Activated naive CD4-positive, alpha-beta T cell treated with anti-CD3 and anti-CD28 coated beads, Interleukin-2, amount 10 ng/mL, durations not matched to agents 7 days and 5 days (primary cell): ENCODE measurements around the gene CDH23.

Source experiments
- CTCF ChIA-PET: fragments of 350-600 bp; sonication (Branson Sonifier 250); formaldehyde crosslinking; loops from one replicate; lab custom pipeline; 2021; ENCODE audit warnings: antibody characterized with exemption; lab: Charles Lee
- DNase-seq: peaks from one replicate; pipeline ENCODE4 v3.0.0-alpha.2; 2020
- H3K27ac Mint-ChIP-seq: one replicate; pipeline ENCODE4 v1.8.0; 2021; ENCODE audit warnings: mild to moderate bottlenecking, moderate library complexity, mixed read lengths
- H3K27me3 Mint-ChIP-seq: one replicate; pipeline ENCODE4 v1.8.0; 2021; ENCODE audit warnings: mild to moderate bottlenecking, mixed read lengths
- H3K36me3 Mint-ChIP-seq: one replicate; pipeline ENCODE4 v1.8.0; 2021; ENCODE audit warnings: mixed read lengths
- H3K4me1 Mint-ChIP-seq: one replicate; pipeline ENCODE4 v1.8.0; 2021; ENCODE audit warnings: mixed read lengths
- H3K4me3 Mint-ChIP-seq: one replicate; pipeline ENCODE4 v1.8.0; 2021; ENCODE audit warnings: mild to moderate bottlenecking, moderate library complexity, mixed read lengths
- H3K9me3 Mint-ChIP-seq: one replicate; pipeline ENCODE4 v1.8.0; 2021; ENCODE audit warnings: mixed read lengths

The CDH23 gene

DNA sequence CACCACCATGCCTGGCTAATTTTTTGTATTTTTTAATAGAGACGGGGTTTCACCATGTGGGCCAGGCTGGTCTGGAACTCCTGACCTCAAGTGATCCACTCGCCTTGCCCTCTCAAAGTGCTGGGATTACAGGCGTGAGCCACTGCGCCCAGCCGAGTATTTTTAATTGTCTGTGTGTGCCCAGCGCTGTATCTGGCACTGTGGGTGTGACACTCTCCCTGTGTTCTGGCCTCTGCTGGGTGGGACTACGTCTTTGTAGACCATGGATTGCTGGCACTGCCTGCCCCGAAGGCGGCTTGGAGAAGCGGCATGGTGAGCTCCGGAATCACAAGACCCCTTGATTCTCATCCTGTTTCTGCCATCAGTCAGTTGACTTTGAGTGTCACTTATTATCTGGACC lies 136.2 kb downstream of the CDH23 start:
- no peaks in the 10 kb centered on the region for H3K27me3 Mint-ChIP-seq
- DNase-seq: no peak
- no peak overlapping the region for H3K27ac Mint-ChIP-seq
- CTCF ChIA-PET: interaction anchor here (1.7 kb wide), 1 partner anchor 37 kb away, joined by 4 read pairs; no protein-coding TSS in a partner anchor
- H3K4me1 Mint-ChIP-seq: peaks cover 3% of the 10 kb centered on the region
- H3K4me3 Mint-ChIP-seq: no peak overlapping the region
- H3K36me3 Mint-ChIP-seq: no peaks in the 10 kb centered on the region
- no peaks in the 10 kb centered on the region for H3K9me3 Mint-ChIP-seq

DNA sequence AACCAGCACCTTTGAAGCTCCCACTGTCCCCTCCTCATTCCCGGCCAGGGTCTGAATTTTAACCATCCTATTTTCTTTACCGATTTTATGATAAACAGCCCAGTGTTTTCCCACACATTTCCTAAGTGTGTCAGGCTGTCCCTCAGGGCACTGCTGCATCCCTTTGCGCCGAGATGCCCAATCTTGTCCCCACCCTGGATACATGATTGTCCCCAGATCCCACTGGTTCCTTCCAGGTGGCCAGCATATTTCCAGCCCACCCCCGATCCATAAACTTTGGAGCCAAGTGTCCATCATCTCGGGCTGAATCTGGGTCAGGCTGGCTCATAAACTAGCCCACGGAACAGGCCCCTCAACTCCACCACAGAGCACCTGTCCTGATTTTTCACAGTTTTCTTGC lies 137.2 kb downstream of the CDH23 start:
- no peaks in the 10 kb centered on the region for H3K9me3 Mint-ChIP-seq
- CTCF ChIA-PET: interaction anchor here (1.6 kb wide), 1 partner anchor 14 kb away, joined by 3 read pairs; no protein-coding TSS in a partner anchor
- no peaks in the 10 kb centered on the region for H3K27me3 Mint-ChIP-seq
- H3K4me3 Mint-ChIP-seq: no peak overlapping the region
- DNase-seq: no peak
- no peak overlapping the region for H3K27ac Mint-ChIP-seq
- no peaks in the 10 kb centered on the region for H3K36me3 Mint-ChIP-seq
- H3K4me1 Mint-ChIP-seq: peaks cover 3% of the 10 kb centered on the region

GRCh38 chr10:71534568-71535194 lies 138.0 kb downstream of the CDH23 start:
- H3K27ac Mint-ChIP-seq: no peak overlapping the region
- H3K36me3 Mint-ChIP-seq: no peaks in the 10 kb centered on the region
- H3K27me3 Mint-ChIP-seq: peaks cover 4% of the 10 kb centered on the region
- H3K4me3 Mint-ChIP-seq: no peak overlapping the region
- H3K9me3 Mint-ChIP-seq: no peaks in the 10 kb centered on the region
- CTCF ChIA-PET: interaction anchor here (1.6 kb wide), 1 partner anchor 14 kb away, joined by 3 read pairs; no protein-coding TSS in a partner anchor
- H3K4me1 Mint-ChIP-seq: peaks cover 3% of the 10 kb centered on the region
- no peak for DNase-seq

DNA sequence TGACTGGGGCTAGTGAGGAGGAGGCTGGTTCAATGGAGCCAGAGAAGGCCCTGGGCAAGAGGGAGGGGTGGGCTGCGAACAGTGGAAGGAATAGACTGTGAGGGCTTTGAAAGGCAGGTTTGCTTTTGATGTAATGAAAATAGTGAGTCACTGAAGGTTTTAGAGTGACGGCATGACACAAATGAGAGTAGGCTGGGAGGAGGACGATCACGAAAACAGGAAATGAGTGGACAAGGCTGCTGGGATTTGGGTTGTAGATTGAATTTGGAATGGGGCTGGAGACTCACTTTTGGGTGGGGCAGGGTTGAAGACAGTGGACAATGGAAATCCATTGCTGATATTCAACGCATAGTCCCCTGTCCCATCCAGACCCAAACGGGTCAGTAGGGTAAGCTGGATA lies 139.6 kb downstream of the CDH23 start:
- DNase-seq: no peak
- Mint-ChIP-seq H3K4me1 (peaks cover 3% of the 10 kb centered on the region), H3K36me3 (no peaks in the 10 kb centered on the region), H3K4me3 (no peak overlapping the region), H3K27ac (no peak overlapping the region), H3K27me3 (peaks cover 11% of the 10 kb centered on the region), H3K9me3 (no peaks in the 10 kb centered on the region)
- CTCF ChIA-PET: no interaction called here

- H3K4me1 Mint-ChIP-seq: no peaks in the 10 kb centered on the region
- DNase-seq: no peak
- CTCF ChIA-PET: interaction anchor here (0.8 kb wide), 1 partner anchor 153 kb away, joined by 3 read pairs; no protein-coding TSS in a partner anchor
- H3K27ac Mint-ChIP-seq: no peak overlapping the region
- no peak overlapping the region for H3K4me3 Mint-ChIP-seq
- peaks cover 11% of the 10 kb centered on the region for H3K27me3 Mint-ChIP-seq
- H3K9me3 Mint-ChIP-seq: no peaks in the 10 kb centered on the region
- no peaks in the 10 kb centered on the region for H3K36me3 Mint-ChIP-seq
These were observed 140.4 kb downstream of the CDH23 start for GRCh38 chr10:71537125-71537524.

- no peaks in the 10 kb centered on the region for H3K4me1 Mint-ChIP-seq
- H3K9me3 Mint-ChIP-seq: no peaks in the 10 kb centered on the region
- no peak for DNase-seq
- H3K27me3 Mint-ChIP-seq: peaks cover 11% of the 10 kb centered on the region
- H3K36me3 Mint-ChIP-seq: no peaks in the 10 kb centered on the region
- H3K27ac Mint-ChIP-seq: no peak overlapping the region
- H3K4me3 Mint-ChIP-seq: no peak overlapping the region
- CTCF ChIA-PET: no interaction called here
These were observed 141.0 kb downstream of the CDH23 start for GRCh38 chr10:71537681-71538080.

GRCh38 chr10:71538608-71539260 lies 142.0 kb downstream of the CDH23 start:
- Mint-ChIP-seq H3K27me3 (peaks cover 11% of the 10 kb centered on the region), H3K27ac (no peak overlapping the region), H3K36me3 (no peaks in the 10 kb centered on the region), H3K4me3 (no peak overlapping the region), H3K4me1 (no peaks in the 10 kb centered on the region), H3K9me3 (no peaks in the 10 kb centered on the region)
- CTCF ChIA-PET: no interaction called here
- DNase-seq: no peak

GRCh38 chr10:71539442-71540118 lies 142.9 kb downstream of the CDH23 start:
- CTCF ChIA-PET: no interaction called here
- Mint-ChIP-seq H3K4me1 (no peaks in the 10 kb centered on the region), H3K27ac (no peak overlapping the region)

GRCh38 chr10:71542478-71542877 lies 145.8 kb downstream of the CDH23 start:
- H3K4me3 Mint-ChIP-seq: no peak overlapping the region
- CTCF ChIA-PET: no interaction called here
- no peak for DNase-seq
- H3K4me1 Mint-ChIP-seq: no peaks in the 10 kb centered on the region
- H3K27me3 Mint-ChIP-seq: peaks cover 14% of the 10 kb centered on the region
- H3K36me3 Mint-ChIP-seq: no peaks in the 10 kb centered on the region
- H3K27ac Mint-ChIP-seq: no peak overlapping the region
- no peaks in the 10 kb centered on the region for H3K9me3 Mint-ChIP-seq

More at GRCh38 chr10:71539442-71540118, 142.9 kb downstream of the CDH23 start:
- Mint-ChIP-seq H3K27me3 (peaks cover 11% of the 10 kb centered on the region), H3K4me3 (no peak overlapping the region), H3K9me3 (no peaks in the 10 kb centered on the region), H3K36me3 (no peaks in the 10 kb centered on the region)
- DNase-seq: no peak

DNA sequence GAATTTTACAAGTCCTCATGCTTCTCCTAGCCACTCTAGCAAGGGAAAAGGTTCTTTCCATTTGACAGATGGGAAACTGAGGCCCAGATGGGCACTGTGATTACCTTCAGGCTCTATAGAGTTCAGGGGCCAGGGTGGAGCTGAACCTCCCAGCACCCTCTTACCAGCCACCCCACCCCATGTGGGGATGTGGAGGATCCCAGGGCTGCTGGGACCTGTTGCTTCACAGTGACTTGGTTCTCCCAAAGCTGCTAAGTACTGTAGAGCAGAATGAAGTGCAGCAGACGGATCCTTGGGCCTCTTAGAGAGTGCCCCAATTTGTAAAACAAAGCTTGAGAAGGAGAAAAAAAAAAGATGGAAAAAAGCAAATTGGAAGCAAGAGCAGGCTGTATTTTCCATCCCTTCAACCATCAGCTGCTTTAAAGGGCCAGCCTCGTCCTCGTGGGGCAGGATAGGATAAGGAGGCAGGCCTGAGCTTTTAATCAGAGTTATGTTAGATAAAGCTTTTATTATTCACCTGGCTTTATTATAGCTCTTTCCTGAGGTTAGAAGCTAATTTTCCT lies 147.0 kb downstream of the CDH23 start:
- H3K4me1 Mint-ChIP-seq: no peaks in the 10 kb centered on the region
- H3K4me3 Mint-ChIP-seq: no peak overlapping the region
- no peaks in the 10 kb centered on the region for H3K36me3 Mint-ChIP-seq
- no peak overlapping the region for H3K27ac Mint-ChIP-seq
- H3K27me3 Mint-ChIP-seq: peaks cover 14% of the 10 kb centered on the region
- H3K9me3 Mint-ChIP-seq: no peaks in the 10 kb centered on the region
- CTCF ChIA-PET: no interaction called here
- no peak for DNase-seq

- no peaks in the 10 kb centered on the region for H3K9me3 Mint-ChIP-seq
- no peaks in the 10 kb centered on the region for H3K36me3 Mint-ChIP-seq
- H3K4me1 Mint-ChIP-seq: no peaks in the 10 kb centered on the region
- no peak overlapping the region for H3K4me3 Mint-ChIP-seq
- peaks cover 7% of the 10 kb centered on the region for H3K27me3 Mint-ChIP-seq
- DNase-seq: no peak
- CTCF ChIA-PET: no interaction called here
- no peak overlapping the region for H3K27ac Mint-ChIP-seq
These were observed 148.3 kb downstream of the CDH23 start for GRCh38 chr10:71545001-71545400.

DNA sequence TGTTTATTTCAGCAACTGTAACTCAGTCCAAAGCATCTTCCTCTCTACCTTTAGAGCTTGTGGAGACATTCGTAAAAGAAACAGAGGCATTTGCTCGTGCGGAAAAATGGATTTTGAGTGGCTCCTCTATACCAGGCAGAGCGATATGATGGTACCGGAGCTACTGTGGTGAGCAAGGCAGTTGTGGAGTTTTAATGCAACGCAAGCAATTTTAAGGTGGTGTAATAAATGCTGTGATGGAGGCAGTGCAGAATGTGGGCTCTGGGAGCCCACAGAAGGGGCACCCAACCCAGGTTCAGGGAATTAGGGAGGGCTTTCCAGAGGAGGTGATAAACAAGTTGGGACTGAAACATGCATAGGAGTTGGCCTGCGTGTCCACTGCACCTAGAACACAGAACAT lies 149.5 kb downstream of the CDH23 start:
- peaks cover 3% of the 10 kb centered on the region for H3K27me3 Mint-ChIP-seq
- H3K4me1 Mint-ChIP-seq: no peaks in the 10 kb centered on the region

GRCh38 chr10:71547312-71547711 lies 150.6 kb downstream of the CDH23 start:
- H3K4me3 Mint-ChIP-seq: no peak overlapping the region
- H3K27ac Mint-ChIP-seq: no peak overlapping the region
- no peaks in the 10 kb centered on the region for H3K36me3 Mint-ChIP-seq
- no peaks in the 10 kb centered on the region for H3K9me3 Mint-ChIP-seq
- no peaks in the 10 kb centered on the region for H3K4me1 Mint-ChIP-seq
- DNase-seq: no peak
- peaks cover 3% of the 10 kb centered on the region for H3K27me3 Mint-ChIP-seq
- CTCF ChIA-PET: no interaction called here

More for the DNA sequence above, 149.5 kb downstream of the CDH23 start:
- DNase-seq: no peak
- Mint-ChIP-seq H3K4me3 (no peak overlapping the region), H3K36me3 (no peaks in the 10 kb centered on the region), H3K9me3 (no peaks in the 10 kb centered on the region), H3K27ac (no peak overlapping the region)
- CTCF ChIA-PET: interaction anchor here (0.8 kb wide), 1 partner anchor 149 kb away, joined by 3 read pairs; no protein-coding TSS in a partner anchor
